ENCODE results near the gene ANKRD12.

GRCh38 chr18:9090578-9090977 lies 46.0 kb upstream of the ANKRD12 start:
- TF ChIP-seq, protein P1, sequence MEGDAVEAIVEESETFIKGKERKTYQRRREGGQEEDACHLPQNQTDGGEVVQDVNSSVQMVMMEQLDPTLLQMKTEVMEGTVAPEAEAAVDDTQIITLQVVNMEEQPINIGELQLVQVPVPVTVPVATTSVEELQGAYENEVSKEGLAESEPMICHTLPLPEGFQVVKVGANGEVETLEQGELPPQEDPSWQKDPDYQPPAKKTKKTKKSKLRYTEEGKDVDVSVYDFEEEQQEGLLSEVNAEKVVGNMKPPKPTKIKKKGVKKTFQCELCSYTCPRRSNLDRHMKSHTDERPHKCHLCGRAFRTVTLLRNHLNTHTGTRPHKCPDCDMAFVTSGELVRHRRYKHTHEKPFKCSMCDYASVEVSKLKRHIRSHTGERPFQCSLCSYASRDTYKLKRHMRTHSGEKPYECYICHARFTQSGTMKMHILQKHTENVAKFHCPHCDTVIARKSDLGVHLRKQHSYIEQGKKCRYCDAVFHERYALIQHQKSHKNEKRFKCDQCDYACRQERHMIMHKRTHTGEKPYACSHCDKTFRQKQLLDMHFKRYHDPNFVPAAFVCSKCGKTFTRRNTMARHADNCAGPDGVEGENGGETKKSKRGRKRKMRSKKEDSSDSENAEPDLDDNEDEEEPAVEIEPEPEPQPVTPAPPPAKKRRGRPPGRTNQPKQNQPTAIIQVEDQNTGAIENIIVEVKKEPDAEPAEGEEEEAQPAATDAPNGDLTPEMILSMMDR (IDR thresholded peaks at IDR 0.05) = no peak
- no peak for TF ChIP-seq POLR2A (IDR thresholded peaks at IDR 0.05)
- TF ChIP-seq POLR2AphosphoS5 (IDR thresholded peaks at IDR 0.05) = no peak

All from sigmoid colon (tissue), 4 donors.